Ovary (tissue), 3 donors: ENCODE data around the gene NOL9.

Experiments
- POLR2A ChIP-seq: fragments of 450-650 bp; IDR thresholded peaks from one replicate; pipeline ENCODE4 v1.6.1; 2017; ENCODE audit warnings: antibody characterized with exemption, mild to moderate bottlenecking, moderate library complexity
- TF ChIP-seq, protein P1 (sequence below), 3 donors: fragments of 450-650 bp in 2 of 3; fragments of 200-600 bp in 1 of 3; IDR thresholded peaks; one replicate each; pipeline versions ENCODE4 v1.5.1 to v1.8.0; 2016 to 2022; ENCODE audit warnings: antibody characterized with exemption in 3 of 3, mild to moderate bottlenecking in 1 of 3
- donor health status: DM: no; HTN: no; CAD: no.

DNA sequence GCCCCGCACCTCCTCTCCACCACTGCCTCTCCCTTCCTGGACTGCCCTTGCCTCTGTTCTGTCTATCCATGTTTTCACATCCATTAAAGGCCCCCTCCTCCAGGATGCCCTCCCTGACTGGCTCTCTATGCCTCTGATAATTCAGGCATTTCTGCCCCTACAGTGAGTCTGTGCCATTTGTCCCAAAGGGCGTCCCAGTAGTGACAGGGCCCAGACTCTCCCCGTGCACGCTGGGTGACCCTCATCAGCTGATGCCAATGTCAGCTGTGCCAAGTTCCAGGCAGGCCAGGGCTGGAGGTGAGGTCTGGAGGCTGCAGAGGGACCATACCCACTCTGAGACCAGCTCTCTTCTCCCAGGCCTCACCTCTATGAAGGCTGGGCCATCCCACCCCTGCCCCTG is 59.7 kb downstream of the NOL9 start:
- TF ChIP-seq, protein P1, sequence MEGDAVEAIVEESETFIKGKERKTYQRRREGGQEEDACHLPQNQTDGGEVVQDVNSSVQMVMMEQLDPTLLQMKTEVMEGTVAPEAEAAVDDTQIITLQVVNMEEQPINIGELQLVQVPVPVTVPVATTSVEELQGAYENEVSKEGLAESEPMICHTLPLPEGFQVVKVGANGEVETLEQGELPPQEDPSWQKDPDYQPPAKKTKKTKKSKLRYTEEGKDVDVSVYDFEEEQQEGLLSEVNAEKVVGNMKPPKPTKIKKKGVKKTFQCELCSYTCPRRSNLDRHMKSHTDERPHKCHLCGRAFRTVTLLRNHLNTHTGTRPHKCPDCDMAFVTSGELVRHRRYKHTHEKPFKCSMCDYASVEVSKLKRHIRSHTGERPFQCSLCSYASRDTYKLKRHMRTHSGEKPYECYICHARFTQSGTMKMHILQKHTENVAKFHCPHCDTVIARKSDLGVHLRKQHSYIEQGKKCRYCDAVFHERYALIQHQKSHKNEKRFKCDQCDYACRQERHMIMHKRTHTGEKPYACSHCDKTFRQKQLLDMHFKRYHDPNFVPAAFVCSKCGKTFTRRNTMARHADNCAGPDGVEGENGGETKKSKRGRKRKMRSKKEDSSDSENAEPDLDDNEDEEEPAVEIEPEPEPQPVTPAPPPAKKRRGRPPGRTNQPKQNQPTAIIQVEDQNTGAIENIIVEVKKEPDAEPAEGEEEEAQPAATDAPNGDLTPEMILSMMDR (IDR thresholded peaks at IDR 0.05), result no peak
- no peak for TF ChIP-seq POLR2A
